M059J (cell line): ENCODE measurements around the gene JAM2. TPM values are rescaled to one million over a fixed set of nuclear protein-coding genes. Genes with fewer than 3 reads are reported as not detected.
"Not testable (repeated sequence)": the region's sequence is repeated elsewhere in the genome, so short reads cannot be mapped to it uniquely, and the experiment has no call there.

Source experiments
- DNase-seq: peaks from one replicate; pipeline ENCODE4 v3.0.0-alpha.2; 2012; ENCODE audit warnings: low read depth
- total RNA-seq: library from RNA; depleted of rRNA; stranded (reverse); fragments of >200 nt; shearing (Covaris generic); gene quantifications from 2 replicates; pipeline ENCODE4 v1.2.3, GENCODE V29; 2014

The JAM2 gene
- total RNA-seq, 1 experiment from 2014 or later = 3.0 TPM

- no peak for DNase-seq
Measured at GRCh38 chr21:25643486-25643885, 4.4 kb downstream of the JAM2 start.

DNA sequence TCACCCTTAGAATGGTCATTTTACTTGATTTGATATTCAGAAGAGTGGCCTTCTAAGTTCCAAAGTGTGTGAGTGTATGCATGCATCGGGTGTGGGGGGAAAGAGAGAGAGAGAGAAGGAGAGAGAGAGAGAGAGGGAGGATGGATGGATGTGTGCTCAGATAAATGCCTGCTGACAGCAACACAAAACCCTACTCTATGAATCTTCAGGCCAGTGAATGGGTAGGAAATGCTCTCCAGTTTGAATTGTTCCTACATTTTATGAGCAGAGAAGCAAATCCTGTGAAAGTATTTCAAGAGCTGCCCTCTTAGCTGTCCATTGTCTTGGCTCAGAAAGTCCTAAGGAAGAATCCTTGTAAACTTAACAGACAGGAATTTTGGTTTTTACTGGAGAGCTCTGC lies 7.4 kb downstream of the JAM2 start:
- DNase-seq = no peak

DNA sequence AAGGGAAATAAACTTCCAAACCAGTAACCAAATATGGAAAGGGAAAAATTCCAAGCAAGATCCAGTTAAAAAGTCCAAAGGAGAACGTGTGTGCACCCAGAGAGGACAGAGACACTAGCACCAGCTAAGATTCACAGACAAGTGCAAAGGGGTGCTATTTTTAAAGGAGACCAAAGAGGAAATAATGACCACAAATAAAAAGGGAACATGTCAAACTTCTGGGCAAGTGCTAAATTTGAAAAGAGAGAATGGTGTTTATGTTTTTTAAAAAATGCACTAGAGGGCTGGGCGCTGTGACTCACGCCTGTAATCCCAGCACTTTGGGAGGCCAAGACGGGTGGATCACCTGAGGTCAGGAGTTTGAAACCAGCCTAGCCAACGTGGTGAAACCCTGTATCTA lies 8.6 kb downstream of the JAM2 start:
- no peak for DNase-seq

GRCh38 chr21:25649146-25649545 lies 10.1 kb downstream of the JAM2 start:
- DNase-seq = no peak

- DNase-seq = no peak
Measured at GRCh38 chr21:25656412-25656811, 17.4 kb downstream of the JAM2 start.

- no peak for DNase-seq
Measured at GRCh38 chr21:25657140-25657539, 18.1 kb downstream of the JAM2 start.

DNA sequence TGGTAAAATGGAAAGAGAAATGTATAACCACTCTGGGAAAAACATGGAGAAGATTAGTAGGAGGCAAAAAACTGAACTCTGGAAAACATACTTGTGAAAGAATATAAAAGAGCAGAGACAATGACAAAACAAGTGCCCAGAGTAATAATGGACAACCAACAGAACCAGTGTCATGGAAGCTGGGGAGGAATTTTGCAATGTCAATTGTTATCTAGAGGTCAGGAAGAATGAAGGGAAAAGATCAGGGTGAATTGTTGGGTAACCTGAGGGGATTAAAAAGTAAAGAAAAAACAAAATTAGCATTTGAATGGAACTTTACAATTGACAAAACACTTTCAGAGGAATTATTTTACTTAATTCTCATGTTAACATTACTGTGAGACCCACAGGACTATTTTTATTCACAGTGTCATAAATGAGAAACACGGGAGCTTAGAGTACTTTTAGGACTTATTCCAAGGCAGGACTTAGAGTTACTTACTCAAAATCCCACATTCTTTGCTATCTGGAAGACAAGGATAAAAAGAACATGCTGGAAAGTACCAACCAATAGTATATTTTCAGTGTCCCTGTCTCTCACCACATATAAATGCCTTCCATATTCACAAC lies 19.5 kb downstream of the JAM2 start:
- DNase-seq = no peak

DNA sequence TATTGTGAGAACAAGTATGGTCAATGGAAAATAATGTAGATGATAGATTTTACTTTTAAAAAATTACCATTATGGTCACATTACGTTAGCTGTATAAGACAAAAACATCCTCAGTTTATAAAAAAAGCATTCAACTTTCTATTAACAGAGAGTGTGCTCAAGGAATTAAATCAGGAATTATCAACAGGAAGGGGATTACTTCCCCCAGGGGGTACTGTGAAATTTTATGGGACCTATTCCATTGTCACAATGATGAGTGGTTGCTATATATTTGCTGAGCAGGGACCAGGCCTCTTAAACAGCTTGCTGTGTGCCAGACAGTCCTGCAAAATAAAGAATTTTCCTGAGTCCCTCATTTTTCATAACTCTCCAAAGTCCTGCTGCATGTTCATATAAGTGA lies 21.2 kb downstream of the JAM2 start:
- DNase-seq = no peak

DNA sequence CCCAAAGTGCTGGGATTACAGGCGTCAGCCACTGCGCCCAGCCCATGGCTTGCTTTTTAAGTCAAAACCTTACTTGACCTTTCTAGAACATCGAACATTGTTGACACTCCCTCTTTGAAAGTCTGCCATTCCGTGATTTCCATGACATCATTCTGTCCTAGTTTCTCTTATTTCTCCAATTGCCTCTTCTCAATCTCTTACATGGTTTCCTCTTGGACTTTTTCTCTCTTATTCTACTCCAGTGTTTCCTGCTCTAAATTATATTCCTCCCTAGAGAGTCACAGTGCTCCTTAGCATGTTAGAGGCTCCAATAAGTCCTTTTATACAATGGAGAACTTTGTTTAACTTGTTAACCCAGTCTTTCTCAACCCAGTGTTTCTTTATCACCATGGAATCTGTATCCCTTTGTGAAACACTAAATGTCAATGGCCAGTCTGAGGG lies 25.5 kb downstream of the JAM2 start:
- no peak for DNase-seq

DNA sequence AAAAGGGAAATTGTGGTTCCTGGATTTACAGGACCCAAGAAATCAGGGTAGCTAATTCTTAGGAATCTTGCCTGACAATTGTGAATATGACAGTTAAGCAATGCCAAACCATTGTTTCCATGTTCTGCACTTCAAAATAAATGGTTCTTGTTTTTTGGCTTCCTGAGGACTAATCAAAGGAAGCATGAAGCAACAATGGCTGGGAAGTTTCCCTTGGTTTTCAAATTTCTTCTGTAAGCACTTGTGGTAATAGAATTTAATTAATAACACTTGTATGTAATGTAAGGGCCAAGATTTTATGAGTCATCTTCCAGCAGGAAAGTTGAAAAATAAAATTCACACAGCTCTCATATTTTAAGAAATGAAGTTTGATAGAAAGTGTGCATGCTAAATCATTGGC lies 31.7 kb downstream of the JAM2 start:
- DNase-seq = peak; percentile 10

DNA sequence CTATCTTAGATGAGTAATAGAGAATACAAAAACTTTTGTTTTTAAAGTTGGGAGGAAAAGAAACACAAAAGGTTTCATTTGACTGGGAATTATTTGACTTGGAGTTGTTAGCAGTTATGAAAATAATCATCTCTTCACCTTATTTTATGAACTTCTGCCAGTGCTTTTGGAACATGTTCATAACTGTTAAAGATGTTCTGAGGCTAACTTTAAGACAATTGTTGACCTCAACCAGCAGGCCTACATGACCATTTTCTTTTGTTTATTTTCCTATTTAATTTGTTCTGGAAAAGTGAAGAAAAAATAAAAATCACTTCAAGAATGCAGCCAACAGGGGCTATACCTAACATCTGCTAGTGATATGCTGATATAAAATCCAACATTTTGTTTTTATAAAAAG lies 37.4 kb downstream of the JAM2 start:
- no peak for DNase-seq

- no peak for DNase-seq
Measured at GRCh38 chr21:25682382-25682781, 43.3 kb downstream of the JAM2 start.

DNA sequence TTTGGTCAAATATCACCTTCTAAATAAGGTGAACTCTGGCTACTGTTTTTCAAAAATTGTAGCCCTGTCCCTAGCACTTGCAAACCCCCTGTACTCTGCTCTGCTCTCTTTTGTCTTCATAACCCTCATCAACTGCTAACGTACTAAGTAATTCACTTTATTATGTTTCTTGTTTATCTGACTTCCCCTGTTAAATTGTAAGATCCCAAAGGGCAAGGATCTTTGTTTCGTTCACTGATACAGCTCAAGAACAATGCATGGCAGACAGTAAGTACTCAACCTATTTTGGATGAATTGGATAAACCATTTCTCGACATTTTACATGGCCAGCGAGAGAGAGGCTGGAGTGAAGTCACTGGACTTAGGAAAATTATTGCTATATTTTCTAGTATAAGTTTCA lies 48.7 kb downstream of the JAM2 start:
- no peak for DNase-seq

DNA sequence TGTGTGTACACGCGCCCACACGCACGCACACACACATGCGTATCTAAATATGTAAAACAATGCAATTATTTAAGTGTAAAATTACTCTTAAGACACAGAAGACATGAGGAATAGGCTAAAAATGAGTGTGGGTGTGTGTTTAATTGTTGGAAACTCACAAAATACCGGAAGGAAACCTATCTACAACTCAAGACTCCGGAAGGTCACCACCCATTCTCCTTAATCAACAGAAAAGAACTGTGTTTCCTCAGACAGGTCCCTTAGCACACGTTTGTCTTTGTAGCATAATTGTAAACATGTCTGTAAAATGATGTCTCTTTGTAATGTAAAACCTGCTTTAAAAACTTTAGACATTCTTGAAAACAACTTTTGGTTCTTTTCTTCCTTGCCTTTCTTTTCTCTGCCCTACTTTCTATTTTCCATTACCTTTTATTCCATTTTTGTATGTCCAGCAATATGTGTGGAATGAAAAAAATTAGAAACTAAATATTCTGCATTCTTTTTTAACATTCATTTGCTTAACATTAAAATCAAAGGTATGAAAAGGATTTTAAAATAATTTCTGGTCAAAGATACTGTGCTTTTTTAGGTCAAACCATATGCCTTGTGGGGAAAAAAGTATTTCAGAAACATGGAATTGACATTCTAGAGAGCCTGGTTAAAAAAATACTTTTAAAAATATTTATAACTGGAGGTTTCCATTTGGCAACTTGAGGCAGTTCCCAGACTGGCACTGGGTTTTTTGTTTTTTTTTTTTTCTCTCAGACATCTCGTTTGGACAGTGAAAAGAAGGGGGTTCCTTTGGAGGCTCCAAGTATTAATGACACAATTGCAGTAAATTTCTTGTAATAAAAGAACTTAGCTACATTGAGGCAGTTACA lies 49.5 kb downstream of the JAM2 start:
- DNase-seq = no peak

DNA sequence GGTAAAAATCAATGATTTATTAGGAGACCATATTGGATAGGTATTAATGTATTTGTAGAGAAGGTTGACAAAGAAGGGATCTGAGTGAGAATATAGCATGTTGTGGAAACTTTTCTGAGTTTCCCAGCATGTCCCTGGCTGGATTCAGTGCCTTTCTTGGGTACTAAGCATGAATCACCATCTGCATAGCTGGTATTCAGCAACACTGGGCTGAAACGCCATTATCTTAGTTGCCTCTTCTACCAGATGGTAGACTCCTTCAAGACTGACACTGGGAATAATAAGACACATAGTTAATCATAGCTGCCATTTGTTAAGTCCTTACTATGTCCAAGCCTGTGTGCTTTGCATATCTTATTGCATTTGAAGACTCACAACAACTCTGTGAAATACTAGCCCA lies 50.2 kb downstream of the JAM2 start:
- peak; percentile 12 for DNase-seq

- peak; percentile 72 for DNase-seq
Measured at GRCh38 chr21:25691976-25692375, 52.9 kb downstream of the JAM2 start.

- not testable (repeated sequence) for DNase-seq
Measured at GRCh38 chr21:25695461-25695860, 56.4 kb downstream of the JAM2 start.

GRCh38 chr21:25700741-25701140 lies 61.7 kb downstream of the JAM2 start:
- peak; percentile 74 for DNase-seq

GRCh38 chr21:25701529-25701928 lies 62.5 kb downstream of the JAM2 start:
- no peak for DNase-seq

DNA sequence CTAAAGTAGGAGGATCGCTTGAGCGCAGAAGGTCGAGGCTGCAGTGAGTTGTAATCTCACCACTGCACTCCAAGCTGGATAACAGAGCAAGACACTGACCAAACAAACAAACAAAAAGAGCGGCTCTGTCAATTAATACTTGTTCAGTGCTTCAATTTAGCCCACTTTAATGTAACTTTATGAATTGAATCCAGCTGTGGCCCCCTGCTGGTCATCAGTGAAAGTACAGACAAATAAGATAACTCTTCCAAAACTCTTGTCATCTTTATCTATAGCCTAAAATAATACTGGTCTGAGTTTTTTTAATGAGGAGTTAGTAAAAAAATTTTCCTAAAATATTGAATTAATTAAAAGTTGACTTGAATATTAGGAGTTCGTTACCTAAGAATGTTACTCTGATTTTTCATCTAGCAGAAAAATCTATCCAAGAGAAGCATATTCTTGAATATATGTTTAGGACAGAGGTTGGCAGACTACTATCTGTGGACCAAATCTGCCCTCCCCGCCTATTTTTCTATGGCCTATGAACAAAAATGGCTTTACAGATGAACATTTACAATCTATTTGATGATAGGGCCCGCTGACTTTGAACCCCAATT lies 69.5 kb downstream of the JAM2 start:
- peak; percentile 55 for DNase-seq

- no peak for DNase-seq
Measured at GRCh38 chr21:25709684-25710265, 70.7 kb downstream of the JAM2 start.

GRCh38 chr21:25710550-25710949 lies 71.5 kb downstream of the JAM2 start:
- DNase-seq = no peak

GRCh38 chr21:25714066-25714465 lies 75.0 kb downstream of the JAM2 start:
- not testable (repeated sequence) for DNase-seq
